Adrenal gland (tissue), 12 donors: ENCODE results near the gene PKNOX2. TPM values are rescaled to one million over a fixed set of nuclear protein-coding genes. Genes with fewer than 3 reads are reported as not detected.
A peak's percentile ranks its signal among the peaks of the same experiment; 100 is the strongest.

Experiments used
- DNase-seq, 7 donors: peaks; one replicate each; pipeline ENCODE4 v3.0.0-alpha.2; 2019 to 2020
- H3K27ac ChIP-seq, 5 donors: fragments of 200-600 bp; sonication (generic) in 4 of 5; 1 replicate in 3 of 5; 2 replicates in 2 of 5; pipeline versions ENCODE4 v1.5.1 to v1.8.0; 2016 to 2020; ENCODE audit warnings: mild to moderate bottlenecking in 1 of 5
- H3K27me3 ChIP-seq: fragments of 200-600 bp; 2 replicates; pipeline ENCODE4 v1.8.0; 2021
- H3K36me3 ChIP-seq, 2 donors: fragments of 200-600 bp; replicated peaks in 1 of 2; 1 replicate in 1 of 2; 2 replicates in 1 of 2; pipeline versions ENCODE4 v1.5.1 to v1.8.0; 2018 to 2022
- H3K4me1 ChIP-seq, 2 donors: fragments of 200-600 bp; replicated peaks in 1 of 2; 1 replicate in 1 of 2; 2 replicates in 1 of 2; pipeline versions ENCODE4 v1.5.1 to v1.8.0; 2018 to 2021
- H3K4me3 ChIP-seq, 4 donors: fragments of 200-600 bp; sonication (generic) in 3 of 4; one replicate each; pipeline ENCODE4 v1.5.1; 2016 to 2018
- H3K9me3 ChIP-seq, 3 donors: fragments of 200-600 bp; sonication (generic) in 1 of 3; replicated peaks in 1 of 3; 1 replicate in 2 of 3; 2 replicates in 1 of 3; pipeline versions ENCODE4 v1.5.1 to v1.8.0; 2016 to 2021
- CTCF ChIP-seq, 6 experiments: fragments of 450-650 bp in 4 of 6; fragments of 200-600 bp in 2 of 6; sonication (generic) in 1 of 6; IDR thresholded peaks; 1 replicate in 5 of 6; 2 replicates in 1 of 6; pipeline versions ENCODE4 v1.5.1 to v1.8.0; 2016 to 2021; ENCODE audit warnings: antibody characterized with exemption in 6 of 6, mild to moderate bottlenecking in 2 of 6, moderate library complexity in 1 of 6
- POLR2A ChIP-seq, 2 donors: fragments of 450-650 bp; IDR thresholded peaks; one replicate each; pipeline ENCODE4 v1.6.1; 2017; ENCODE audit warnings: antibody characterized with exemption in 2 of 2, mild to moderate bottlenecking in 2 of 2, moderate library complexity in 1 of 2
- WGBS, 4 donors: extraction: QIAGEN DNeasy Blood & Tissue Kit in 2 of 4; methylation state at CpG; one replicate each; pipeline versions ENCODE4 v1.1.5 to v1.1.7; 2013 to 2017; 5-methylcytosine and 5-hydroxymethylcytosine counted together
- intact Hi-C, 2 donors: fragments of 100-400 bp; cut with DNase I; formaldehyde crosslinking; loops; one replicate each; pipeline versions ENCODE4 v1.14.1 to v1.15.0; 2022 to 2023
- polyA plus RNA-seq, 3 donors: library from polyadenylated mRNA; stranded (reverse); fragments of 200-250 nt in 2 of 3; fragments of 350-450 nt in 1 of 3; fragmentation: Illumina TruSeq in 1 of 3; extraction: RNeasy Lipid Tissue Mini Kit (QIAGEN cat#74804) in 1 of 3; gene quantifications; one replicate each; pipeline ENCODE4 v1.2.3, GENCODE V29; 2013 to 2014
- total RNA-seq, 9 donors: library from RNA; depleted of rRNA in 4 of 9; stranded (reverse); fragments of >200 nt in 4 of 9; fragments of 120-200 nt in 1 of 9; fragmentation: NEBNext Ultra II Directional in 1 of 9; extraction: Animal tissue kit (Norgen Biotek cat#: 25700) in 1 of 9; gene quantifications; one replicate each; pipeline versions ENCODE4 v1.1.0 to v1.2.4, GENCODE V29; 2013 to 2023
- donor health status: healthy with polysubstance abuse.
- donor health status: Bipolar disorder and iron deficiency.
- donor health status: DM: yes; HTN: yes; CAD: no.
- donor health status: DM: no; HTN: no; CAD: no.
- donor health status: DM: no; HTN: no; CAD: no.
- donor health status: DM: yes; HTN: yes; CAD: no.

The PKNOX2 gene
- total and polyA plus RNA-seq, 12 donors = 1.2 to 34.7 (median 3.1) TPM

GRCh38 chr11:125153837-125154236 is 10.7 kb upstream of the PKNOX2 start:
- H3K9me3 ChIP-seq = no peaks in the 10 kb centered on the region
- H3K27me3 ChIP-seq = no peaks in the 10 kb centered on the region
- 79 to 85% (median 83%) methylated on average over 2 of the region's 2 CpGs for WGBS, 4 donors
- TF ChIP-seq CTCF (IDR thresholded peaks at IDR 0.05) = no peak
- no peak for TF ChIP-seq POLR2A (IDR thresholded peaks at IDR 0.05)
- intact Hi-C loops = no loop called here
- no peak for DNase-seq
- H3K36me3 ChIP-seq = no peaks in the 10 kb centered on the region
- H3K27ac ChIP-seq = no peak overlapping the region
- H3K4me1 ChIP-seq = no peaks in the 10 kb centered on the region
- no peak overlapping the region for H3K4me3 ChIP-seq

- Histone ChIP-seq H3K36me3 (no peaks in the 10 kb centered on the region), H3K27me3 (no peaks in the 10 kb centered on the region), H3K4me3 (no peak overlapping the region), H3K27ac (no peak overlapping the region), H3K9me3 (no peaks in the 10 kb centered on the region), H3K4me1 (no peaks in the 10 kb centered on the region)
- peak in 1 of 7 donors; percentile 17 for DNase-seq
- TF ChIP-seq POLR2A (IDR thresholded peaks at IDR 0.05) = no peak
- TF ChIP-seq CTCF (IDR thresholded peaks at IDR 0.05) = no peak
- WGBS, 4 donors = 46 to 63% (median 52%) methylated on average over 7 of the region's 7 CpGs
- intact Hi-C loops = no loop called here
Observed at GRCh38 chr11:125154378-125155099, 10.0 kb upstream of the PKNOX2 start.

- Histone ChIP-seq H3K9me3 (no peaks in the 10 kb centered on the region), H3K36me3 (no peaks in the 10 kb centered on the region), H3K4me3 (no peak overlapping the region), H3K4me1 (no peaks in the 10 kb centered on the region), H3K27ac (no peak overlapping the region), H3K27me3 (no peaks in the 10 kb centered on the region)
- WGBS, 4 donors = 65 to 84% (median 72%) methylated on average over 4 to 6 of the region's 6 CpGs
- intact Hi-C loops = no loop called here
- TF ChIP-seq POLR2A (IDR thresholded peaks at IDR 0.05) (no peak), CTCF (IDR thresholded peaks at IDR 0.05) (no peak)
- DNase-seq = peak in 1 of 7 donors; percentile 14
Observed at GRCh38 chr11:125155100-125155444, 9.5 kb upstream of the PKNOX2 start.

- H3K27me3 ChIP-seq = no peaks in the 10 kb centered on the region
- 75 to 81% (median 76%) methylated on average over 4 of the region's 4 CpGs for WGBS, 4 donors
- no peaks in the 10 kb centered on the region for H3K36me3 ChIP-seq
- intact Hi-C loops = no loop called here
- no peak overlapping the region for H3K27ac ChIP-seq
- H3K4me1 ChIP-seq = no peaks in the 10 kb centered on the region
- no peak overlapping the region for H3K4me3 ChIP-seq
- no peak for TF ChIP-seq POLR2A (IDR thresholded peaks at IDR 0.05)
- no peak for TF ChIP-seq CTCF (IDR thresholded peaks at IDR 0.05)
- DNase-seq = no peak
- no peaks in the 10 kb centered on the region for H3K9me3 ChIP-seq
Observed at GRCh38 chr11:125155767-125156166, 8.8 kb upstream of the PKNOX2 start.
